HG03558 (cell line): Measurements from ENCODE around the gene MAGI2.
"Not testable (repeated sequence)": the region's sequence is repeated elsewhere in the genome, so short reads cannot be mapped to it uniquely, and the experiment has no call there.

Source experiments
- ATAC-seq: cut with Tn5 transposase; IDR thresholded peaks from one replicate; pipeline ENCODE4 v1.9.1; 2021; ENCODE audit warnings: moderate number of reproducible peaks; ENCODE audit not compliant: unreplicated experiment; ENCODE audit errors: extremely low read depth

Gene MAGI2

DNA sequence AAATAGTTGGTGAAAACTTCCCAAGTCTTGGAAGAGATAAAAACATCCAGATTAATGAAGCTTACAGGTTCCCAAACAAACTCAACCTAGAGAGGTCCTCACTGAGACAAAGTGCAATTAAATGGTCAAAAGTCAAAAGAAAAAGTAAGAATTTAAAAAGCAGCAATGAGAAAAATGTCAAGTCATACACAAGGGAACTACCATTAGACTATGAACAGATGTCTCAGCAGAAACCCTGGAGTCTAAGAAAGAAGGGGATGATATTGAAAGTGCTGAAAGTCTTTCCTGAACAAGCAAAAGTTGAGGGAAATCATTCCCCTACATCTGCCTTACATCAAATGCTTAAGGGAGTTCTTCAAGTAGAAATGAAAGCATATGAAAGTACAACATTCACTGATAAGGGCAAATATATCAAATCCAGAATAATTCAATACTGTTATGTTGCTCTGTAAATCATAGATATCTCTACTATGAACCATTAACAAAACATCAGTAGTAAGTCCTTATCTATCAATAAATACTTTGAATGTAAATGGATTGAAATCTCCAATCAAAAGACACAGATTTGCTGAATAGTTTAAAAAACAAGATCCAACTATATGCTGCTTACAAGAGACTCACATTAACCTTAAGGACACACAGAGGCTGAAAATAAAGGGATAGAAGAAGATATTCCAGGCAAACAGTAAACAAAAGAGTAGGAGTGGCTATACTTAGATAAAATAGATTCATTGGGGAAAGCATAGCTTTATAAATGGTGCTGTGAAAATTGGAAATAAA is 1205.4 kb downstream of the MAGI2 start:
- ATAC-seq, result no peak

DNA sequence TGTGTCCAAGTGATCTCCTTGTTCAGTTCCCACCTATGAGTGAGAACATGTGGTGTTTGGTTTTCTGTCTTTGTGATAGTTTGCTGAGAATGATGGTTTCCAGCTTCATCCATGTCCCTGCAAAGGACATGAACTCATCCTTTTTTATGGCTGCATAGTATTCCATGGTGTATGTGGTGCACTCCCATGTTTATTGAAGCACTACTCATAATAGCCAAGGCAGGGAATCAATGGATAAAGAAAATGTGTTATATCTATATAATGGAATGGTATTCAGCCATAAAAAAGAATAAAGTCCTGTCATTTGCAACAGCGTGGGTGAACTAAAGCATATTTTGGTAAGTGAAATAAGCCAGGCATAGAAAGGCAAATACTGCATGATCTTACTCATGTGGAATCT is 1213.3 kb downstream of the MAGI2 start:
- not testable (repeated sequence) for ATAC-seq

DNA sequence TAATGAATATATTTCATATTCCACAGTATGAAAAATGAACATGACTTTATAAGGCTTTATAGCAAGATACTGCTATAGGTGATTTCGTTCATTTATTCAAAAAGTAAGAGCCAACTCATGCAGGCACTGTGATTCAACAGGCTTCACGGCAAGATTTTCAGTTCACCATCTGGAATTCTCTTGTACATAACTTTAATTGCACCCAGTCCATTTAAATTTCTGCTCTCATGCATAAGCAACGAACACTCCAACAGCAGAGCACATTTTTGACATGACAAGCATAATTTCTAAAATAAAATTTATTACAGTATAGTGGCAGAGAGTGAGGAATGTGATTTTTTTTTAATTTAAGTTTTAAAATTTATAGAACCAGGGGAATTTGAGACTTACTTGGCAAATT is 1218.8 kb downstream of the MAGI2 start:
- no peak for ATAC-seq

DNA sequence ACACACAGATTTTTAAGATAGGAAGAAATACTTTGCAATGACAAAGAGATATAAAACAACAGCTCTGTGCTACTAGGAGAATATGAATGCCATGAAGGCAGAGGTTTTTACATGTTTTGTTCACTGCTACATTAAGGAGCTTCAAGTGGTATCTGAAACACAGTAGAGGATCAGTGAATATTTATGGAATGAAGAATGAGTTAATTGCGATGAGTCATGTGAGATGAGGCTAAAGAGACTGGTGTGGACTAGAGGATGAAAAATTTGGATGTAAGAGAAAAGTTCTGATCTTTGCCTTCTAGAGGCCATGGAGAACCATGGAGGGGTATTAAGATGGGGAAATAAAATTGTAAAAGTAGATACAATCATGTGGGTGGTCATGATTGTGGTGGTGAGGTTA is 1220.7 kb downstream of the MAGI2 start:
- no peak for ATAC-seq

DNA sequence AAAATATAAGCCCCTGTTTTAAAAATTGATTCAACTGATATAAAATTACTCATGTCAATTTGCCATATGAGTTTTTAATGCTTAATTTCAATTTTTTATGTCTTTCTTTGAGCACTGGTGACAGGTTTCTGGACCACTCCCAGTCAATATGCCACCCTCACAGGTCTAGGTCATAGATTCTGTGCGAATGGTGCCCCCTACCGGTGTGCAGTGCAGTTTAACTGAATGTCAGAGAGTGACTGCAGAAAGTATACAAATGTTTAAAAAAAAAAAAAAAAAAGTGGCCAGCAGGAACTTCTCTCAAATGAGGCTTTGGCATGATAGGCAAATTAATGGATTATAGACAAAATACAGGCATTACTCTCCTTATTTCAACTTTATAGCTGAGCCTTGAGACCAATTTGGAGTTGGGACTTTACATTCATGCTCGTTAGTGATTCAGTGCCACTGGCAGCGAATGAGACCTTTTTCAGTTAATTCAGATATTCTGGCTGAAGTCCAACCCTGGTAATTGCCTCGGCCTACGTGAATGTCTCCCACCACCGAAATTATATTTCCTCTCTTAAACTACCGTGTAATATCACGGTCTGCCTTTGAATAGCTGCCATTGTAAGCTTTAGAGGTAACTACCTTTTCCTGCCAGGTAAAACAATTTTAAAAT is 1227.3 kb downstream of the MAGI2 start:
- ATAC-seq, result no peak

DNA sequence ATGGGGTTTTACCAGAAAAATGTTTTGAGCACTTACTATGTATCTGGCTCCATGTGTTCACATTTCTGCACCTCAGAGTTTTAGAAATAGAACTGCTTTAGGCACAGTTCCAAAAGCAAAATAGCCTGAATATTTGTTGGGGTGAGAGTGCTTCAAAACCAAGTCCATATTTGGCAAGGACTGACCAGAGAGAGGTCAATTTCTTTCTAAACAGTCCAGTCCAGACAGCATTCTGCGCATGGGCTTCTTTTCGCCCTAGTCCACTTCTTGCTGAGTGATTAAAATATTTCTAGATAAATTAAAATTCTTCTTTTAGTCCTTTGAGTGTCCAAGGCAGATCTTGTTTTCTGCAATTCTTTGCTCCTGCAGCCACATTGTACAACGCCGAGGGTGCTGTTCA is 1227.9 kb downstream of the MAGI2 start:
- no peak for ATAC-seq

DNA sequence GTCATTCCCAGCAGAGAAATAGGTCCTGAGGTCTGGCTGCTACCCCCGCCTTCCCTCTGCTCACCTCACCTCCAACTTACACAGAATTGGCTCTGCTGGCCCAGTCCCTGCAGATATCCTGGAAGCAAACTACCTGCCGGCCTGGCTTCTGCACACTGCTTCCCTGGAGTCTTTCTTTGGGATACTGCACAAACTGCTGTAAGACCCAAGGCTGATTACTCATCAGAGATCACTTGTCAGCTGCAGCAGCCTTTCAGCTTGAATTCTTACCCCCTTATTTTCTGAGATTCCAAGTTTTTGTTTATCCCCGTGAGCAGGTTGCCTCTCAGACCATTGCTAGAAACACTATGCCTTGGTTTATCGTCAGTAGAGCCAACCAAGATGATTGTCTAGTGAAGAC is 1228.5 kb downstream of the MAGI2 start:
- no peak for ATAC-seq

DNA sequence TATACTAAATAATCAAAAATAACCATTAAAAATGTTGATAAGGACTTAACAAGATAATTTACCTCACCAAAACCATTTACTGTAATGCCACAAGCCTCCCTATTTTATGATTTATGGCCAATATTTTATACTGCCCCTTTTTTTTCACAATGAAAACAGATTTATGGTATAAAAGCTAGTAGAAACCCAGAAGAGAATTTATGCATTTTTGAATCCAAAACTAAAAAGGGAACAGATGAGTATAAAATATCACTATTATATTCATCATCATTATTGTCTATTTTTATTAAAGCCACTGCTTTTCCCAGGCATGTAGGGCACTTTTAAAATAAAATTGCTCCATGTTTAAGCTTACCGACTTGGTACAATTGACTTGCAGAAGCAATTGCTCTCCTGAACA is 1229.9 kb downstream of the MAGI2 start:
- ATAC-seq, result no peak

DNA sequence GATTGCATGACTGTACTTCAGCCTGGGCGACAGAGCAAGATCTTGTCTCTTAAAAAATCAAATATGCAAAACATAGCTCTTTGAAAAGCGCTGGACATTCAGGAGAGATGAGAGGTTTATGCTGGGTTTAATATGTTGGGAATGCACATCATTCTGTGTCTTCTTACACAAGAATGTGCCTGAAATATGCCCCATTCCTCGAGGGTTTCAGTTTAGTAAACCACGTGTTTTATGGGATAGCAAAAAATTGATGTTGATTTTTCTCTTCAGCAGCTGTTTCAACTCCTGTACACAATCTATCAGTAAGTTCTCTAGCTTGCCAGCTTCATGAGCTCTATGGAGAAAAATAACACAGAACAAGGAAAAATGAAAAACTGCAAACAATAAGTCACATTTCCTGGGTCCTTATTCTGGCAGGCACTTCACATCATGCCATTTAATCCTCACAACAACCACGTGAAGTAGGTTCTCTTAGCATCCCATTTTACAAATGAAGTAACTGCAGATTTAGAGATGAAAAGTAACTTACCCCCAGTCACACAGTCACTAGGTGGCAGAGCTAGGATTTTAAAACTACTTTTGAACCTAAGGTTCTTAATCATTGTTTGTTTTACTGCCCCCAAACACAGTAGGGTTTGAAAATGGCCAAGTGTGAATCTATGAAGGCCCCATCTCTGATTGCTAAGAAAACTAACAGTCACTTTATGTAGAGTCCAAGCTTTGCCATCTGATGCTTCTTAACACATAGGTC is 1231.3 kb downstream of the MAGI2 start:
- ATAC-seq, result no peak

DNA sequence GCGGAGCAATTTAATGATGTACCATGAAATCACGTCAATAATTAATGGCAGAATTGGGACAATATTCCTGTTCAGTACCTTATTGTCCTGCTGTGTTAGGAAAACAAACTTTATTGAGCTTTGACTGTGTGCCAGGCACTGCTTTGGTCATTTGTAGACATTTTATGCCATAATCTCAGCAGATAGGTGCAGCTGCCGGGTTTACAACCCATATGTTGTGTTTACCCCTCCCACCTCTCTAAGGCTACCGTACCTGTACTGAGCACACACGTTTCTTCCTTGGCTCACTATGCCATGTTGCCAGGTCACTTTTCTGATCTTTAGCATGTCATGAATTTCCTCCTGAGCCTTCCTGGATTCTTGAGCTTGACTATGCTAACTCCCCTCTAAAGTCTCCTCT is 1232.7 kb downstream of the MAGI2 start:
- ATAC-seq, result no peak

DNA sequence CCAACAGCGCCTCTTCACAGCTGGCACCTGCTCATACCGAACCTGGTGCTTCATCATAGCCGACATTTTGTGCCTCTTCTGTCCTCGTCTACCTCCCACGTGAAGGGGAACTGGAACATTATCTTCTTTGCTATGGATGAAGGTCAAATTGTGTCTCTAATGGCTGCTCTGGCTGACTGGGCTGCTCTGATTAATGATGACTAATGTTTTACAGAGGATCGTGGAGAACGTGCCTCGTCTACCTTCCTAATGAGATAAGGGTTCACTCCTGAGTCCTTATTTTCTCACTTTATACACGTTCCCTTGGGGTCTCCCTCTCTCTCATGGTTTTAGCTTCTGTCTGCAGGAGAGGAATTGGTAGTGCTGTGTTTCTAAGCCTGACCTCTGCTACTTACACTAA is 1234.6 kb downstream of the MAGI2 start:
- ATAC-seq, result no peak

DNA sequence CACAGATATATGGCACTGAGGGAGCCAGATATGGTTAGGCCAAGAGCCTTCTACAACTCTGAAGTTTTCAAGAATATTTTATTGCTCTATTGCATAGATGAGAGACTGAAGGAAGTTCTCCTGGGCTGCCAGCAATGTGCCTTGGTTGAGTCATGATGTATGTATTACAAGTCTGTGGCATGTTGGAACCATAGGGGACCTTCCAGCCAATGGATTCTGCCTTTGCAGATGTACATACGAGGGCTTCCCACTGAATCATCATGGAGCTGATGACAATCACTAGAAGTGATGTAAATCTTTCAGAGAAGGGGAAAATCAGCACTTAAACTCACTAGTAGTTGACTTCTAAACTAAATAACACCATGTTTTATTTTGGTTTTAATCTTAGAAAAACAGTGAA is 1235.4 kb downstream of the MAGI2 start:
- ATAC-seq, result no peak

DNA sequence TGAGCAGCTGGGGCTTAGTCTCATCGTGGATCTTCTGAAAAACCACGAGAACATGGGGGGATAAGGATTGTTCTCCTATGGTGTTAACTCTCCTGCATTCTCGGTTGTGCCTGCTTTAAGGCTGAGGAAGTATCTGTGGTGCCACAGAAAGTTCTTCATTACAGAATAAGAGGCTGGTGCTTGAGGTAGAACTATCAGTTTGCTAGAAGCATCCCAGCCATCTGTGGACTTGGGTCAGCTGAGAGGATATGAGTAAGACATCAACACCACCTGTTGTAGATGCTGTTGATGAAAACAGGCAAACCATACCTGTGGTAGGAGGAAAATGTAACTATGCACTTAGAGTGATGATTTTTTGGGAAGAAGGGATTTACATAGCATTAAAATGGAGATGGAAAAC is 1238.3 kb downstream of the MAGI2 start:
- ATAC-seq, result no peak

DNA sequence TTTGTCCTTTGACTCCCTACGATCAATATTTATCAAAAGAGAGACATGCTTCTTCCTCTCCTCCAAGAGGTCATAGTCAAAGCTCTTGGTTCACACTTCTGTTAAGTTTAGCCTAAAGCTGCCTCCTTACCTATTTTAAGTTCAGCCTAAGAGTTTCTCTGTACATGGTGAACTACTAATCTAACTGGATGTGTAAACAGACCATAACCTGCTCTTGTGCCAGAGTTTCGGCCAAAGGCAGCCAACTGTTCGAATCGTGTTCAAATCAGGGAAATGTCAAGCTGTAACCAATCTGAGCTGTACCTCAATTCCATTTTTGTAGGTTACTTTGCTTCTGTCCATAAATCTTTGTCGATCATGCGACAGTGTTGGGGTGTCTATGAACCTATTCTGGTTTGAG is 1240.1 kb downstream of the MAGI2 start:
- no peak for ATAC-seq

DNA sequence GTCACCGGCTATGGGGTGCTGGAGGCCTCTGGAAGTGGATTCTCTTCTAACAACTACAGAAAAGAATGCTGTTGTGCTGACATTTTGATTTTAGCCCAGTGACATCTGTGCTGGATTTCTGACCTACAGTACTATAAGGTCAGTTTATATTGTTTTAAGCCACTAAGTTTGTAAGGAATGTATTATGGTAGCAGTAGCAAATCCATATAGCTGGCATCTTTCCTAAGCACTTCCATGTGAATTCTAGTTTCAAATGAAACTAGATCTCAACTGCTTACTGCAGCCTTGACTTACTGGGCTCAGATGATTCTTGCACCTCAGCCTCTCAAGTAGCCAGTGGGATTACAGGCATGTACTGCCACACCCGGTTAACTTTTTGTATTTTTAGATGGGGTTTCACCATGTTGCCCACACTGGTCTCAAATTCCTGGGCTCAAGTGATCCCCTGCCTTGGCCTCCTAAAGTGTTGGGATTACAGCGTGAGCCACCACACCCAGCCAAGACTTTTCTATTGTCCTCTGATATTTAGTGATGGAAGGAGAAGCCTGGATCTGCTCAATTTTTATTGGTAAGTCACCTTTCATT is 1240.9 kb downstream of the MAGI2 start:
- ATAC-seq, result no peak

DNA sequence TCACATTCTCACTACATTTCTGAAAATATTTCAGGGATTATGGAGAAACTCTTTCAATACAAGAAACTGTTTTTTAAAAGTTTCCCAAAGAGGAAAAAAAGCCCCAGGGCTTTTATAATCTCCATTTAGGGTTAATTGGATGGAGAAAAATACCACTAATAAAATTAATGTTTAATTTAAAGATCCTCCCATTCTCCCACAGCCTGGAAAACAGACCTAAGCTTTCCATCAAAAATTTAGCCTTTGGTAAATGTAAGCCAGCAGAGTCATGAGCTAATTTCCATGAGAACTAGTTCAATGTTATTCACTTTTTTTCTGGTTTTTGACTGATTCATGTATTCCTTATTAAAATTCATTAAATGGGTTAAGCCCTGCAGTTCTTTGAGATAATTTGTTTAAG is 1246.2 kb downstream of the MAGI2 start:
- ATAC-seq, result no peak

DNA sequence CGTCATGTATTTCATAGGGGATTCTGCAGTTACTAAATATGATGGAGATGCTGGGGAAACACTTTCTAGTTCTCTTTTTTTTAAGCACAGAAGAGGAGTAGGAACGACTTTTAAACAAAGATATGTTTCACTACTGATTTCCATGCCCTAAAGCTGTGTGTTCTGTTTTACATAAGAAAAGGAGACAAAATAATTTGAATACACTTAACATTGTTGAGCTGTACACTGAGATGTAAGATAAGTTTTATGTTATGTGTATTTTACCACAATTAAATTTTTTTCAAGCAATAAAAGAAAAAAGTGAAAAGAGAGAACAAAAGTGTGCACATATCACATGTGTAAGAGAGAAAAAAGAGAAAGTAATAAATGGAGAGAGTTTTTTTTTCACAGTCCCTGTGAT is 1246.7 kb downstream of the MAGI2 start:
- ATAC-seq, result no peak

DNA sequence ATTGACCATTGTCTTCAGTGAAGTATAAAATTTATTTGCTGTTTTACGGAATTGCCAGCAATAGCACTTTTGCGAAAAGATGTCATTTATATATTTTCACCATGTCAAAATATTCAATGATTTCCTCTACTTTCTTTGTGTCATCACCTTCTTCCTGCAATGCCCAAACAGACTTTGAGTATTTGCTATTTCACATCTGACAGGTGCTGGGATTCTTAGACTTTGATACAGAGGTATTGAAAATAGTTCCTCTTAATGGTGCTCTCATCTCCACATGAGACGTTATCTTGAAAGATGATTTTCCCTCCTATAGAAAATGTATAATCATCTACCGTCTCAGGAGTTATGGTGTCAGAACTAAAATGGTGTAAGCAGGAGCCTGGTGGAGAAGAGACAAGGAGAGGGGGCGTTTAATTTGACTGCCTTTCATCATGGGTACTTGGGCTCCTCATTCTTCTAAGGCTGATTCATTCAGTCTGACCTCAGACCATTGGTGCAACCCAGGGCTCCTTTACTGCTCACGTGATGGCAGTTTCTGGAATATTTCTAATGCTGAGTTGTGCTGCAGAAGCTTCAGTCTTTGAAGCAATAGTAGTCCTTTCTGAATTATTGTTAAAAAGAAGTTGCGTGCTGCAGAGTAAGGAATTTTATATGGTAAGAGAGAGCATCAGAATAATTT is 1250.3 kb downstream of the MAGI2 start:
- no peak for ATAC-seq

DNA sequence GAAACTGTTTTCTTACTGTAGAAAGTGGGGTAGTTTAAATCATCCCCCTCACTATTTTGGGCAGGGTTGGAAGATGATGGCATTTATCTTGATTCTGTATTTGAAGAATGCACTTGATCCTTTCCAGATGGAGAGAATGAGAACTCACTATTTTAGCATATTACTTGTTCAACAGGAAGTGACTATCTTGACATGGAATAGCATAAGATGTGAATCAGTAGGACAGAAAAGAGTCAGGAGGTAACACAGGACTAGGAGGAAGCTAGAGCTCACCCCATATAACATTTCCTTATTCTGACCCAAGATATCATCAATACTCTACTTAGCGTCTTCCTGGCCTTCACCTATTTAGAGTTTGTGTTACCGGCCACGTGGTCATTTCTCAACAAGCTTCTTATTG is 1254.7 kb downstream of the MAGI2 start:
- no peak for ATAC-seq

DNA sequence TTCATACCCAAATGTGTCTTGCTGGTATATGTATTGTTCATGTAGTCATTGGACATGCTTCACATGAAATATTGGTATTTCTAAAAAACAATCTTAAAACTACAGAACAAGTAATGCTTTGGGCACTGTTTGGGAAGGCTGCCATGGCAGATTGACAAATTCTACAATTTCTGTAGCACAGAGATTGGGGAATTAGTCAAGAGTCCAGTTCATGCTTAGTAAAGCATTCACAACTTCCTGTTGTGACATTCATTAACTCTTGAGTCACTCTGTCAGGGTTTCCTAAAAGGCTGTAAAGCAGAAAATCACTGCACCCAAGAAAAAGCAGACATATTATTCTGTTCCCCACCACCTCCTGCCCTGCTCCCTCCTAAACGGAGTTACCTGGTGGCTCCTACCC is 1256.0 kb downstream of the MAGI2 start:
- ATAC-seq, result no peak

DNA sequence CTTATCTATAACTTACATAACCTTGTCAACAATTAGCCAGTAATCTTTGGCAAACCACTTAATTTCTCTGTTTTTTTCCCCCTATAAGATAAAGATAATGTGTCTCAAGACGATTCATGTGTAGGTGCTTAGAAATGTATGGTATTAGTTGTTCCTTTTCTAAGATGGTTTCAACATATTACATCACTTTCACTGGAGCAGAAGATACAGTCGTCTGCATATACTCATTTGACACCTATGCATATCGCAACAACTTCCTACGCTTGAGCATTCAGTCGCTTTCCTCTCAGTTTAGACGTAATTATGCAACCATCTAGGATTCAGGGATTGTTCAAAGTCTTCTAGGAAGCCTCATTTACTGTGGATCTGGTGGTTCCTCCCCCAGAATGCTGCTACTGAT is 1258.2 kb downstream of the MAGI2 start:
- no peak for ATAC-seq
